ENCODE results near the gene PAPOLG. TPM values are rescaled to one million over a fixed set of nuclear protein-coding genes. Genes with fewer than 3 reads are reported as not detected.

Gene PAPOLG
- total and polyA plus RNA-seq, 2 of the 4 experiments (the other 2 are of a cell fraction): 3.5 to 12.4 TPM

DNA sequence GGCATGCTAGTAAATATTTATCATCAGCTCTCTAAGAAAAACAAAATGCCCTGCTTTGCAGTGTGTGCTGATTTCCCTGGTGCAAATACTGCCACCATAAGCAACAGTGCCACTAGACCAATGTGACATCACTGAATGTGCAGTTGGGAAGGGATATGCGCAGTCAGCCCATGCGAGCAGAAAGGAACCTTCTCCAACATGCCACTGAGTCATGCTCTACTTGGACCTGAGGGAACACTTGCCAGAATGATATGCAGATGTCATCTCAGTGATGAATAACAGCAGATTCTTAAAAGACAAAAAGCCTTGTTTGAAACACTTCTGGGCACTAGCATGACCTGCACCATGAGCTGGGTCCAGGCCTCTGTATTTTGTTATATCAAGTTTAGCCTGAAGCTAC, 70.0 kb downstream of the PAPOLG start:
- ChIA-PET POLR2A (ENCODE audit: unreplicated experiment) (no interaction called here), CTCF (interaction anchor here (0.6 kb wide), 1 partner anchor 57 kb away, joined by 8 read pairs; no protein-coding TSS in a partner anchor)
- H2BK20ac ChIP-seq (ENCODE audit: low read depth, low read length): no peak overlapping the region
- no peaks in the 10 kb centered on the region for H3K9me3 ChIP-seq (ENCODE audit: control insufficient read depth, insufficient read depth, low read length)
- no peak overlapping the region for H3K4ac ChIP-seq (ENCODE audit: low read depth, low read length)
- H3K56ac ChIP-seq (ENCODE audit: extremely low read depth, insufficient read depth, low read length): no peak overlapping the region
- no peaks in the 10 kb centered on the region for H3K79me1 ChIP-seq (ENCODE audit: low read depth in 1 of 2, low read length in 2 of 2)
- no peaks in the 10 kb centered on the region for H3K36me3 ChIP-seq (ENCODE audit: control insufficient read depth, insufficient read depth, low read length)
- H4K5ac ChIP-seq (ENCODE audit: low read depth, low read length): no peak overlapping the region
- H3K4me3 ChIP-seq (ENCODE audit: insufficient read depth, low read depth, low read length): no peak overlapping the region
- no TSS peak for BruUV-seq (replicated peaks)
- DNase-seq (no peak), ATAC-seq (ENCODE audit: low read depth) (no peak)
- no peak overlapping the region for H2AK5ac ChIP-seq (ENCODE audit: low read depth, low read length)
- peaks cover 18% of the 10 kb centered on the region for H3K27me3 ChIP-seq (ENCODE audit: control insufficient read depth, insufficient read depth, low read length)
- in situ Hi-C loops (cut with MboI; ENCODE audit: low sequenced_read_pairs) (no loop called here), dilution Hi-C loops (cut with HindIII; ENCODE audit: low sequenced_read_pairs, unreplicated experiment) (no loop called here), intact Hi-C loops (cut with micrococcal nuclease) (no loop called here)
- H3K18ac ChIP-seq (ENCODE audit: low read depth, low read length): no peak overlapping the region
- no peaks in the 10 kb centered on the region for H3K9me1 ChIP-seq (ENCODE audit: insufficient read depth, low read length)
- no peaks in the 10 kb centered on the region for H4K20me1 ChIP-seq (ENCODE audit: insufficient read depth, low read length)
- no peak overlapping the region for H2AFZ ChIP-seq (replicated peaks; ENCODE audit: low read length, poor library complexity)
- no peak overlapping the region for H3K23ac ChIP-seq (ENCODE audit: low read depth, low read length)
- H3K4me2 ChIP-seq (ENCODE audit: low read depth, low read length): no peak overlapping the region
- WGBS, 2 experiments (ENCODE audit: extremely low coverage in 2 of 2, insufficient read length in 1 of 2): no CpG with 5 or more reads among the region's 2 CpGs
- no peak for TF ChIP-seq RCOR1 (IDR thresholded peaks at IDR 0.05; ENCODE audit: insufficient replicate concordance, low read length)
- no peak for TF ChIP-seq NFE2L2 (IDR thresholded peaks at IDR 0.05; ENCODE audit: low read depth, low read length)
- TF ChIP-seq FOS (IDR thresholded peaks at IDR 0.05; ENCODE audit: low read depth, low read length): no peak
- no peak for TF ChIP-seq RAD21 (IDR thresholded peaks at IDR 0.05; ENCODE audit: low read length)
- TF ChIP-seq, protein P1, sequence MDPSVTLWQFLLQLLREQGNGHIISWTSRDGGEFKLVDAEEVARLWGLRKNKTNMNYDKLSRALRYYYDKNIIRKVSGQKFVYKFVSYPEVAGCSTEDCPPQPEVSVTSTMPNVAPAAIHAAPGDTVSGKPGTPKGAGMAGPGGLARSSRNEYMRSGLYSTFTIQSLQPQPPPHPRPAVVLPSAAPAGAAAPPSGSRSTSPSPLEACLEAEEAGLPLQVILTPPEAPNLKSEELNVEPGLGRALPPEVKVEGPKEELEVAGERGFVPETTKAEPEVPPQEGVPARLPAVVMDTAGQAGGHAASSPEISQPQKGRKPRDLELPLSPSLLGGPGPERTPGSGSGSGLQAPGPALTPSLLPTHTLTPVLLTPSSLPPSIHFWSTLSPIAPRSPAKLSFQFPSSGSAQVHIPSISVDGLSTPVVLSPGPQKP (IDR thresholded peaks at IDR 0.05; ENCODE audit: borderline replicate concordance, low read depth, low read length): no peak
- TF ChIP-seq MAFK (IDR thresholded peaks at IDR 0.05; ENCODE audit: low read depth, low read length): no peak
- TF ChIP-seq CTCF (conservative IDR thresholded peaks at IDR 0.05; ENCODE audit: low read depth, low read length): no peak
- TF ChIP-seq POLR2A (IDR thresholded peaks at IDR 0.05; ENCODE audit: low read depth, low read length): no peak
- no peak for TF ChIP-seq RFX5 (IDR thresholded peaks at IDR 0.05; ENCODE audit: low read depth, low read length)
- TF ChIP-seq, protein P2, sequence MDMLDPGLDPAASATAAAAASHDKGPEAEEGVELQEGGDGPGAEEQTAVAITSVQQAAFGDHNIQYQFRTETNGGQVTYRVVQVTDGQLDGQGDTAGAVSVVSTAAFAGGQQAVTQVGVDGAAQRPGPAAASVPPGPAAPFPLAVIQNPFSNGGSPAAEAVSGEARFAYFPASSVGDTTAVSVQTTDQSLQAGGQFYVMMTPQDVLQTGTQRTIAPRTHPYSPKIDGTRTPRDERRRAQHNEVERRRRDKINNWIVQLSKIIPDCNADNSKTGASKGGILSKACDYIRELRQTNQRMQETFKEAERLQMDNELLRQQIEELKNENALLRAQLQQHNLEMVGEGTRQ (IDR thresholded peaks at IDR 0.05; ENCODE audit: low read depth, low read length): no peak
- no peak for TF ChIP-seq MXI1 (IDR thresholded peaks at IDR 0.05; ENCODE audit: borderline replicate concordance, low read depth, low read length)
- TF ChIP-seq BHLHE40 (IDR thresholded peaks at IDR 0.05; ENCODE audit: low read depth, low read length): no peak
- no peak for TF ChIP-seq MAZ (IDR thresholded peaks at IDR 0.05; ENCODE audit: borderline replicate concordance, low read depth, low read length)
- TF ChIP-seq CEBPB (IDR thresholded peaks at IDR 0.05; ENCODE audit: low read depth, low read length): no peak
- no peak for TF ChIP-seq CHD1 (IDR thresholded peaks at IDR 0.05; ENCODE audit: low read depth, low read length)
- TF ChIP-seq SMC3 (IDR thresholded peaks at IDR 0.05; ENCODE audit: low read depth, low read length): no peak
- H4K91ac ChIP-seq (ENCODE audit: insufficient read depth, low read depth, low read length): no peak overlapping the region
- no peak overlapping the region for H2AK9ac ChIP-seq (replicated peaks; ENCODE audit: low read depth, low read length, poor library complexity)
- H2BK5ac ChIP-seq (ENCODE audit: low read depth, low read length, poor library complexity, severe bottlenecking): no peak overlapping the region
- H2BK120ac ChIP-seq (ENCODE audit: low read depth, low read length): no peak overlapping the region
- no peak overlapping the region for H3K27ac ChIP-seq (ENCODE audit: insufficient read depth, low read length)
- H3K14ac ChIP-seq (replicated peaks; ENCODE audit: low read depth, low read length): no peak overlapping the region
- no peak overlapping the region for H3K9ac ChIP-seq (ENCODE audit: low read depth, low read length)
- H4K8ac ChIP-seq (ENCODE audit: low read depth in 2 of 2, low read length in 2 of 2): no peak overlapping the region
- H2BK15ac ChIP-seq (ENCODE audit: low read depth, low read length): no peak overlapping the region
- H3K4me1 ChIP-seq (ENCODE audit: control insufficient read depth, insufficient read depth, low read length): no peaks in the 10 kb centered on the region
